CD4-positive, alpha-beta T cell treated with Interleukin-10 for 1 hour (primary cell): Measurements from ENCODE around the gene HSD17B7.
A peak's percentile ranks its signal among the peaks of the same experiment; 100 is the strongest.
"Not testable (repeated sequence)": the region's sequence is repeated elsewhere in the genome, so short reads cannot be mapped to it uniquely, and the experiment has no call there.

Experiments
- DNase-seq: peaks from one replicate; pipeline ENCODE4 v3.0.0-alpha.2; 2020

HSD17B7 gene

GRCh38 chr1:162812357-162812756, 21.9 kb downstream of the HSD17B7 start:
- not testable (repeated sequence) for DNase-seq

DNA sequence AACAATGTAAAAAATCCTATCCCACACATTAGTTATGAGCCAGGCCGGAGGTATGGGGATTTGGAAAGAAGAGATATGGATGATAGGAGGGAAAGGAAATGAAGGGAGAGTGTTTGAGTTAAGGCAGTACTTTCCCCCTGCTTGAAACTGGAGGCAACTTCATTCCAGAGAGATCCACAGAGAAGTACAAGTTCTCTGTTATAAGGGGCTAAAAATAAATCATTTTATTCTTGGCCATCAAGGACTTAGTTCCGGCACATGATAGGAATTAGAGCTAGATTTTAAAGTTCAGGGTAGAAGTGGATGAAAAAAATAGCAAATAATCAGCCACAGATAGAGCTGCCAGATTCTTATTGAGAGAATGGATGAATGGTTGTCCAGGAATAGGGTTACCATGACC, 27.6 kb downstream of the HSD17B7 start:
- DNase-seq: not testable (repeated sequence)

DNA sequence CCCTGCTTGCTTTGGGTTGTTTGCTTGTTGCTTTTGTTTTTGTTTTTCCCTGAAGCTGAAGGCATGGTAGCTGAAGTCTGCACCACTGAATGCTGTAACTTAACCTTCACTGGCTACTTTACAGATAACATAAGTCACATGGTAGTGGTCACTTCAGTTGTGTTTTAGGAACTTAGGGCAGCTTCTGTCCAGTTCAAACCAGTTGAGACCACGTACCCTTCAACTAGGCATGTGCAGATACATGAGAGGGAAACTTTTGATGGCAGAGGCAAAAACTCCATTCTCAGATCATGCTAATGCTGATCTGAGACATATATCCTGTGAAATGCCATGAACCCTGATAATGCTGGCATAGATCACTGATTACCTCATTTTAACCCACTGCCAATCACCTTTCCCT, 28.2 kb downstream of the HSD17B7 start:
- not testable (repeated sequence) for DNase-seq

- DNase-seq: no peak
Measured at GRCh38 chr1:162822391-162823200, 32.1 kb downstream of the HSD17B7 start.

- no peak for DNase-seq
Measured at GRCh38 chr1:162823231-162823630, 32.7 kb downstream of the HSD17B7 start.

GRCh38 chr1:162823771-162824525, 33.4 kb downstream of the HSD17B7 start:
- no peak for DNase-seq

DNA sequence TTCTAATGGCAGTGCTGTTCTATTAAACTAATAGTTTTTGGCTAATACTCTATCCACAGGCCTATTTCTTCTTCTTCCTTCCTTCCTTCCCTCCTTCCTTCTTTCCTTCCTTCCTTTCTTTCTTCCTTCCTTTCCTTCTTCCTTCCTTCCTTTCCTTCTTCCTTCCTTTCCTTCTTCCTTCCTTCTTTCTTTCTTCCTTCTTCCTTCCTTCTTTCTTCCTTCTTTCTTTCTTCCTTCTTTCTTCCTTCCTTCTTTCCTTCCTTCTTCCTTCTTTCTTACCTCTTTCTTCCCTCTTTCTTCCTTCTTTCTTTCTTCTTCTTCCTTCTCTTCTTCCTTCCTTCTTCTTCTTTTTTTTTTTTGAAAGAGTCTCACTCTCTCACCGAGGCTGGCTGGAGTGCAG, 38.8 kb downstream of the HSD17B7 start:
- no peak for DNase-seq

GRCh38 chr1:162832470-162832869, 42.0 kb downstream of the HSD17B7 start:
- no peak for DNase-seq

DNA sequence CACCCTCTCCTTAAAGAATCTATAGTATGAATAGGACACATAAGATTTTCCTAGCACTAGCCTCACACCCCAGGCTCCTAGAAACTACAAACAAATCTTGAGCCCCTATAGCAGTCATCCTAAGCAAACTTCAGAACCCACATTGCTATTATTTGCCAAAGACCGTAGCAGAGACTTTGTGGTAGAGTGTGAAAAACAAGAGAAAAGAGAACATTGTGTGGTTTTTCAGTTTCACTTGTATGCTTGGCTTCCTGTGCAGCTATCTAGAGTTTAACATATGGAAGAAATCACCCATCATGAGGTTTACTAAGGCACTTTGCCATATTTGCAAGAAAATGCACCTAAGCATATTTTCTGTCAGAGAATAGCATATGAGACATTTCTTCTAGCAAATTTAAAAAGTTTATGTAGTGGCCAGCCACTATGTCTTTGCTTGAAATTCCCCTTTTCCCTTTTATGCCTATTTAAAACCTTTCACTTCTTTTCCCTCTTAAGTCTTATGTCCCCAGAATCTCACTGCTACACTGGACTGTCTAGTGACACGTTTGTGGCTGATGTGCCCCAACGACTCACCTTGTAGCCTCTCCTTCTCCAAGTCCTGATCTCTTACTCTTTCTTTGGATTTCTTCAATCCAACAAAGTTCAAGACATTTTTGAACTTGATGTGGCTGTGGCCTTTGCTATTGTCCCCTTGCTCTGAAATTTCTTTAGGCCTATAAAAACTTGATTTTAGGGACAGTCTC, 44.8 kb downstream of the HSD17B7 start:
- DNase-seq: no peak

- DNase-seq: no peak
Measured at GRCh38 chr1:162838863-162839262, 48.4 kb downstream of the HSD17B7 start.

- DNase-seq: no peak
Measured at GRCh38 chr1:162840250-162840839, 49.8 kb downstream of the HSD17B7 start.

DNA sequence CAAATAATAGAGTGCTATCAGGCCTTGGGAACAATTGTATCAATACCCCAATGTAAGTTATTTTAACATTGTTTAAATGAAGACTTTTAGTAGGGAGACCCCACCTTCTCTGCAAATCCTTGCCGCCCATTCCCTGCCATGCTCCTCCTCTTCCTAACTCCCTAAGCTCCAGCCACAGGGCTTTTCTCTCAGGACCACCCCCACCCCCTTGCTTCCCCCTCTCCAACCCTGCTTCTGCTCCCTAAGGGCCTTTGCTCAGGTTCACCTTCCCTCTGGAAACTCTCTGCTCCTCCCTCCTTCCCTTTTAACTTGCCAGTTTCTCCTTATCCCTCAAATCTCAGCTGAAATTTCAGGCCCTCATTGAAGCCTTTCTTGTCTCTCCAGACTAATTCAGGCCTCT, 53.7 kb downstream of the HSD17B7 start:
- DNase-seq: no peak

DNA sequence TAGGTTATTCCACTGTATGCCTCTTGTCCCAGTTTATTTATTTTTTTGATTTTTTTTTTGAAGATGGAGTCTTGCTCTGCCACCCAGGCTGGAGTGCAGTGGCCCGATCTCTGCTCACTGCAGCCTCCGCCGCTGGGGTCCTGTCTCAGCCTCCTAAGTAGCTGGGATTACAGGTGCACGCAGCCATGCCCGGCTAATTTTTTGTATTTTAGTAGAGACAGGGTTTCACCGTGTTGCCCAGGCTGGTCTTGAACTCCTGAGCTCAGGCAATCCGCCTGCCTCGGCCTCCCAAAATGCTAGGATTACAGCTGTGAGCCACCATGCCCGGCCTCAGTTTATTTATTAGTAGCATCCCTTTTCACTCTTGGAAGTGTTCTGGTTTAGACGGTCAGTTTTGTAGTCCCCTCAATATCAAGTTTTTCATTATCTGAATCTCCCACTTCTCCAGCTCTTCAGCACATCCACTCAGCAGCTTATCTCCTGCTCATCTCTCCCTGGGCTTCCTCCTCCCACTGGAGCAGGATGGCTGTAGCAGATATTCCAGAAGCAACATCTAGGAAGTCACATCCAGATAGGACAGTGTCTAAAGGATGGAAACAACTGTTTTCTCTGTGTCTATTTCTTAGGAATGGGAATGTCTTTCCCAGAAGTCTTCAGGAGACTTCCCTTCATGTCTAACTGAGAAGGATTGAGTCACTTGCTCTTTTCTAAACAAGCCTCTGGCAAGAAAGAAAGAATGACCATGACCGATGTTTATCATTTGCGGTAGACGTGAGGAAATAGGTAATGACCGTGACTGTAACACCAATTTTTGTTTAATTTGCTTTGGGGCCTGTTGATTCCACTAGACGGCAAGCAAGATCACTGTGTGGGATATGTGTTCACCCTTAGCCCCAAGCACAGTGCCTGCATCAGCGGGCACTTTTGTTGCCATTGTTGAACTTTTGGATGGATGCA, 56.0 kb downstream of the HSD17B7 start:
- DNase-seq: no peak

GRCh38 chr1:162847839-162848453, 57.4 kb downstream of the HSD17B7 start:
- peak; percentile 74 for DNase-seq

GRCh38 chr1:162849711-162850110, 59.2 kb downstream of the HSD17B7 start:
- no peak for DNase-seq

GRCh38 chr1:162851341-162851740, 60.8 kb downstream of the HSD17B7 start:
- no peak for DNase-seq

- DNase-seq: peak; percentile 50
Measured at GRCh38 chr1:162854245-162854882, 63.9 kb downstream of the HSD17B7 start.

- DNase-seq: no peak
Measured at GRCh38 chr1:162855461-162856150, 65.1 kb downstream of the HSD17B7 start.

DNA sequence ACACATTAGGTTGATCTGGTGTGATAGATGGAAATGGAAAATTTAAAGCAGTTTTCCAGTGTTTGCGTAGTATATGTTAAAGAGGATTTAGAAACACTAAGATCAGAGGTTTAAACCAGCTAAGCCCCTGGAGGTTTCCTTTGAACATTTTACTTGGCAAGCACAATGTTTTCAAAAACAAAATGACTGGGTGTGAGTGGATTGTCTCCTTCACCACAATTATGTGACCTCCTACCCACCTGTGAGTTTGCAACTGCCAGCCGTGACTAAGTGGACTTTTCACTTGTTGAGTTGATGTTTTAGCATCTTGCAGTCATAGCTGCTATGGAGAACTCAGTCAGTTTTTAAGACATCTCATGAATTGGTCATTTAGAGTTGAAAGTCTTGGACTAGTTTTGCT, 65.8 kb downstream of the HSD17B7 start:
- DNase-seq: no peak

DNA sequence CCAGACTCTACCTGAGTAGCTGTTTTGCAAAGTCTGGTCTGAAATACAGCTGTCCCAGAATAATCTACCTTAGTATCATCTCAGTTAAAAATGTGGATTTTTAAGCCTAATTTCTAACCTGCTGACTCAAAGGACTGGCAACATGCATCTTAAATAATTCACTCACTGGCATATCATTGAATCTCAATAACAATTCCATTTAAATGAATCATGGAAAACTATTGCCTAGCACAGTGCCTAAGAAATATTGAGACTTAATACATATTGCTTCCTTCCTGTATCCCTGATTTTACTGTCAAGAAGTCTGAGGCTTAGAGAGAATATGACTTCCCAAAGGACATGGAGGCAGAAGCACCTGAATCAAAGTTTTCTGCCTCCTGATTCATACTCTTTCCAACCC, 67.3 kb downstream of the HSD17B7 start:
- DNase-seq: no peak
